Measurements from ENCODE around the gene WWOX.

GRCh38 chr16:78365366-78365765 is 265.9 kb downstream of the WWOX start:
- no peak for TF ChIP-seq TAF1 (IDR thresholded peaks at IDR 0.05; ENCODE audit: borderline replicate concordance, insufficient read depth, low read length)
- TF ChIP-seq SIN3A (IDR thresholded peaks at IDR 0.05; ENCODE audit: borderline replicate concordance, insufficient read depth, low read length) = no peak
